Ureter (tissue), 1 donor: ENCODE measurements around the gene SLC13A2. TPM values are rescaled to one million over a fixed set of nuclear protein-coding genes. Genes with fewer than 3 reads are reported as not detected.

ENCODE experiments used
- DNase-seq: peaks from one replicate; pipeline ENCODE4 v3.0.0-alpha.2; 2020; ENCODE audit warnings: low spot score
- total RNA-seq: library from RNA; stranded (reverse); gene quantifications from one replicate; pipeline ENCODE4 v1.2.4, GENCODE V29; 2023
- donor health status: DM: yes; HTN: yes; CAD: no.

Gene SLC13A2
- total RNA-seq, 1 donor from 2014 or later, result 0.62 TPM

- no peak for DNase-seq
Measured at GRCh38 chr17:28470914-28471366, 2.5 kb upstream of the SLC13A2 start.

- DNase-seq, result no peak
Measured at GRCh38 chr17:28471531-28472342, 1.7 kb upstream of the SLC13A2 start.

DNA sequence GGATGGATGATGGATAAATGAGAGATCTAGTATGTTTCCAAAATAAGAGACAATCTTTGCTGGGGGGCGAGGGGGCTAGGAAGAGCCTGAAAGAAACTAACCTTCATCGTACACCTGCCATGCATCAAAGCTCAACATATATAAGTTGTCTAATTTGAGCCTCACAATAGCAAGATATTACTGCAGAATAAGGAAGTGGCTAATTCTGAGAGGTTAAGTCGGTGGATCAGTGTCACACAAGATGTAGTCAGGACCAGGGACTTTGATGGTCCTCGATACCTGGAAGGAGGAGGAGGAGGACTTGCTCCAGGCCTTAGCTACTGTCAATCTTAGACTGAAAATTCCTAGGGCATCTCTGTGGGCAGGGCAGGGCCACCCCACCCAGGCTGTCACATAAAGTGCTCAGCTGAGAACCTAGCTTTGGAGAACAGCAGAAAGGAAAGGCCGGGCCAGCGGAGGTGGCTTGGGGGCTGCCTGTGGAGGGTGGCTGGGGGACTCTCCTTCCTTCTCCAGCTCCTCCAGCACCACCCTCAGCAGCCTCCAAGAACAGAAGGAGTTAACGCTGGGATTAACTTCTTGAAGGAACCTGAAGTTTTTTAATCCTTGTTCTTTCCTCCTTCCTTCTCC is 460 bp upstream of the SLC13A2 start:
- DNase-seq, result no peak

GRCh38 chr17:28474111-28474531 is 677 bp downstream of the SLC13A2 start:
- DNase-seq, result no peak

DNA sequence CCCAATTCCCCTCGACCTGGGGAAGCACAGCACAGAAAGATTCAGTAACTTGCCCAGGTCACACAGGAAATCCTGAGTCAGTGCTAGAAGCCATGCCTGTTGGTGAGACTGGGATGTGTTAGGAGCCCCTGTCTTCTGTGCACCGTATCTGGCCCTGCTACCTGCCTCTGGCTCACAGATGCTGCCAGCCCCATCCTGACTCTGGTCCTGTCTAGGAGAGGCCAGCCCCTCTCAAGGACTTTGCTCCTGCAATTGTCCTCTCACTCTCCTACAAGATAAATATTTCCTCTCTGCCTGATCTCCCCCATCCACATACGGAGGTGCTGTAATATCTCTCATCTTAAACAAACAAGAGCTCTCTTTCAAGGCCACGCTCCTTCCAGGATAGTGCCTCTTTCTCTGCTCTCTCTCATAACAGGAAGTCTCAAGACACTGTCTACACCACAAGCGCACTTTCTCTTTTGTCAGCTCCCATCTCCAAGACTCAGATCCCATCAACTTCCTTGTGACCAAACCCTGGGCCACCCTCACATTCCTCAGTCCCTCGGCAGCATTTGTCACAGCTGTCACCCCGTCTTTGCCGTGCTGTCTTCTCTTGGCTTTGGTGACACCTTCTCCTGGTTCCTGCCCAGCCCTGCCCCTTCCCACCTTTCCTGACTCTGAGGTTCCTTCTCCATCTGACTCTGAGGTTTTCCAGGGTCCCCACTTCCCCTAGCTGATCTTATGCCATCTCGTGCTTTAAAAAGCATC is 1.9 kb downstream of the SLC13A2 start:
- no peak for DNase-seq

DNA sequence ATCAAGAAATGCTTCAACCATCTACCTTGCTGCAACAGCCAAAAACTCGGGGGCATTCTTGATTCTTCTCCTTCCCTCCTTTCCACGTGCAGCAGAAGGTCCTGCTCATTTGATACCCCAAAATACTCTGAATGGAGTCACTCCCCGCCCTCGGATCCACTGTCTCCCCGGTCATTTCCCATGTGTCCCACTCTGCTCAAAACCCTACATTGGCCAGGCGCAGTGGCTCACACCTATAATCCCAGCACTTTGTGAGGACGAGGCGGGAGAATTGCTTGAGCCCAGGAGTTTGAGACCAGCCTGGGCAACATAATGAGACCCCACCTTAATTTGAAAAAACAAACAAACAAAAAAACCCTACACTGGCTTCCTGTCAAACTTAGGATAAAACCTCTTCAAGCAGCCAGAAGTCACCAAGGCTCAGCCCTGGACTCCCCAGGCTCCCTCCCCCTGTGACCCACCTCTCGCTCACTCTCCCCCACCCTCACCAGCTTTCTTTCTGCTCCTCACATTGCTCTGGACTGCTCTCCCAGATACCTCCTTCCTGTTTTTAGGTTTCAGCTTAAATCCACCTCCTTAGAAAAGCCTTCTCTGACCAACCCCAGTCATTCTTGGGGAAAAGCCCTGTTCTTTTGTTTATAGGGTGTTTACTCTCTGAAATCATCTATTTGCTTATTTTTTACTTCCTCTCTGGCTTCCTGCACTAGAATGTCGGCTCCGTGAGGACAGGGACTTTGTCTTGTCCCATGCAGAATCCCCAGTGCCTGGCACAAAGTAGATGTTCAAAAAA is 2.8 kb downstream of the SLC13A2 start:
- no peak for DNase-seq

- no peak for DNase-seq
Measured at GRCh38 chr17:28477928-28478327, 4.5 kb downstream of the SLC13A2 start.

DNA sequence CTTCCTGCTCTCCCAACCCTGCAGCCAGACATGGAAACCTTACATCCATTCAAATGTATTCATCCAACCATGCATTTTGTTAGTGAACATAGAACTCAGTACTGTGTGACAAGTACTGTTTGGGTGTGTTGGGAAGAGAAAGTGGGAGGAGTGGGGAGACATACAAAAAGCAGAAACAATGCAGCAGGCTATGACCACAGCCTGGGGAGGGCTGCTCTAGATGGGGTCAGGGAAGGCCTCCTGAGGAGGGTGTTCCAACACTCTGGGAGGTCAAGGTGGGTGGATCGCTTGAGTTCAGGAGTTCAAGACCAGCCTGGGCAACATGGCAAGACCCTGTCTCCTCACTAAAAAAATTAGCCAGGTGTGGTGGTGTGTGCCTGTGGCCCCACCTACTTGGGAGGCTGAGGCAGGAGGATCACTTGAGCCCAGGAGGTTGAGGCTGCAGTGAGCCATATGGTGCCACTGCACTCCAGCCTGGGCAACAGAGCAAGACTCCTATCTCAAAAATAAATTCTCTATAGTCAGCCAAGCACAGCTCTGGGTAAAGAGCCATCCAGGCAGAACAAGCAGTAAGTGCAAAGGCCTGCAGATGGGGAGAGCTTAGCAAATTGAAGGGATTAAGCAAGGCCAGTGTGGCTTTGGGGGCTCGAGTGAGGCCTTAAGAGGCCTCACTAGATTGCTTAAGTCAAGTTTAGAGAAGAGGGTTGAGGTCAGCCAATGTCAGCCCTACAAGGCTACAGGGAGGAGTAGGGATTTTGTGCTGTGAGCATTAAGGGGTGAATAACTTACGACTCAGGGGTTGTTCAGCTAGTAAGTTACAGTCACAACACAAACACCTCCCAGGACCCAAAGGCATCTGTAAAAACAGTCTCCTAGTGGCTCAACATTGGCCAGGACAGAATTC is 5.5 kb downstream of the SLC13A2 start:
- DNase-seq, result no peak

DNA sequence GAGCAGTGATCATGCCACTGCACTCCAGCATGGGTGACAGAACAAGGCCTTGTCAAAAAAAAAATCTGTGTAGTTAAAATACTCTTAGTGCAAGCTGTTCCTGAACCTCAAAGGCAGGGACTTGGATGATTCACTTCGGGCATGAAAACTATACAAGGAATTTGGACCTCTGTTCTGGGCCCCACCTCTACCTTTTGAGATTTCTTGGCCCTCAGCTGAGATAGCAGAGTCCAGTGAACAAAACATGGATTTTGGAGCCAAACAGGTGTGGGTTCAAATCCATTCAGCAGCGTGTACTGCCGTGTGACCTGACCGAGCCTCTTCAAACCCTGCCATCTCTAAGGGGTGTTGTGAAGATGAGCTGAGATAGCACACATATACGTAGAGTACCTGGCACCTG is 6.8 kb downstream of the SLC13A2 start:
- DNase-seq, result no peak

GRCh38 chr17:28480799-28481571 is 7.5 kb downstream of the SLC13A2 start:
- DNase-seq, result no peak

- no peak for DNase-seq
Measured at GRCh38 chr17:28482551-28483199, 9.2 kb downstream of the SLC13A2 start.

GRCh38 chr17:28484296-28484695 is 10.9 kb downstream of the SLC13A2 start:
- DNase-seq, result no peak

GRCh38 chr17:28485049-28485448 is 11.6 kb downstream of the SLC13A2 start:
- no peak for DNase-seq

- DNase-seq, result no peak
Measured at GRCh38 chr17:28487881-28488532, 14.6 kb downstream of the SLC13A2 start.

- DNase-seq, result no peak
Measured at GRCh38 chr17:28488533-28489276, 15.3 kb downstream of the SLC13A2 start.

- DNase-seq, result no peak
Measured at GRCh38 chr17:28491286-28491685, 17.8 kb downstream of the SLC13A2 start.

DNA sequence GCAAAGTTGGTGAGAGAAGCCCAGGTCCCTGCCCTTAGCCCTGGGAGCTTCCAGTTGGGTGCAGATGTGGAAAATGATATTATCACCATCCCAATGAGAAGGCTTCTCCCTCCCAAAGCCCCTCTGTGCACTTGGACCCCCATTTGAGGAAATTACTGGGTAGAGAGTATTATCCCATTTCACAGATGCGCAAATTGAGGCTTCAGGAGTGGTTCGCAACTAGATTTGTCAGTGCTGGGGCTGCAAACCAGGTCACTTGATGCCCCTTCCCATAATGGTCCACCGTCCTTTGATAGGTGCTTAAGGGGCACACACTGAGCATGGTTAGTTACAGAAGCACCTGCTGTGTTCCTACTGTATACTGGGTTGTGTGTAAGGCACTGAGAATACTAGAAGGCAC is 18.4 kb downstream of the SLC13A2 start:
- DNase-seq, result no peak
